ENCODE data around the gene FAM131A. TPM values are rescaled to one million over a fixed set of nuclear protein-coding genes. Genes with fewer than 3 reads are reported as not detected.
A peak's percentile ranks its signal among the peaks of the same experiment; 100 is the strongest.

Gene FAM131A, protein sequence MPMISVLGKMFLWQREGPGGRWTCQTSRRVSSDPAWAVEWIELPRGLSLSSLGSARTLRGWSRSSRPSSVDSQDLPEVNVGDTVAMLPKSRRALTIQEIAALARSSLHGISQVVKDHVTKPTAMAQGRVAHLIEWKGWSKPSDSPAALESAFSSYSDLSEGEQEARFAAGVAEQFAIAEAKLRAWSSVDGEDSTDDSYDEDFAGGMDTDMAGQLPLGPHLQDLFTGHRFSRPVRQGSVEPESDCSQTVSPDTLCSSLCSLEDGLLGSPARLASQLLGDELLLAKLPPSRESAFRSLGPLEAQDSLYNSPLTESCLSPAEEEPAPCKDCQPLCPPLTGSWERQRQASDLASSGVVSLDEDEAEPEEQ
- 16.7 TPM for polyA plus RNA-seq (2013, experiment 1 of 2)
- polyA plus RNA-seq (2013, experiment 2 of 2), result 15.7 TPM

DNA sequence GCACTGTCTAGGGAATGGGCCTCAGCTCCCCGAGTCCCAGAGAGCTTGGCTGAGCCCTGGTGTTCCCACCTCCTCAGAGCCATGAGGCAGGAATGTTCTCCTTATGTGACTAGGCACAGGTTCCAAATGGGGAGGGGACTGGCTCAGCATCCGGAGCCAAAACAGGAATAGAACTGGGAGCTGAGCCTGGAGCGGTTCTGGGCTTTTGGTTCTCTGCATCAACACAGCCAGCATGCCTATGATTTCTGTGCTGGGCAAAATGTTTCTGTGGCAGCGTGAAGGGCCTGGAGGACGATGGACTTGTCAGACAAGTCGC, at the start of gene FAM131A:
FAM131A (plus strand) TSS at position 202 of the 316 bp plus-strand sequence; CDS start at position 233, 31 bp downstream.
- peak within 1 kb of the TSS; percentile 86 for H3K27ac ChIP-seq (replicated peaks; ENCODE audit: low read length)
- H3K14ac ChIP-seq (ENCODE audit: low read length), result peak within 1 kb of the TSS; percentile 77
- H3K27me3 ChIP-seq (ENCODE audit: control insufficient read depth in 3 of 3, insufficient read depth in 3 of 3, low read depth in 1 of 3, low read length in 3 of 3), result no peaks in the 10 kb centered on the region
- peak within 1 kb of the TSS; percentile 67 for H2BK5ac ChIP-seq (ENCODE audit: low read length)
- H2AFZ ChIP-seq (ENCODE audit: low read length), result peak within 1 kb of the TSS; percentile 81
- H2BK12ac ChIP-seq (ENCODE audit: low read length), result no peak within 1 kb of the TSS
- H3K79me1 ChIP-seq (ENCODE audit: low read depth, low read length), result peaks cover 5% of the 10 kb centered on the region
- H2BK15ac ChIP-seq (ENCODE audit: low read length), result peak within 1 kb of the TSS; percentile 40
- peak within 1 kb of the TSS; percentile 86 for H3K18ac ChIP-seq (ENCODE audit: low read length)
- H3K4me1 ChIP-seq (ENCODE audit: control insufficient read depth in 2 of 2, insufficient read depth in 1 of 2, low read depth in 1 of 2, low read length in 2 of 2), result peaks cover 20 to 31% of the 10 kb centered on the region in 2 donors
- no peak within 1 kb of the TSS for H4K91ac ChIP-seq (ENCODE audit: low read depth, low read length, poor library complexity)
- H3K9ac ChIP-seq (ENCODE audit: low read depth, low read length, poor library complexity), result peak within 1 kb of the TSS; percentile 82
- peaks cover 31 to 39% of the 10 kb centered on the region in 2 donors for H3K36me3 ChIP-seq (replicated peaks in 1 of 2; ENCODE audit: control insufficient read depth in 2 of 2, insufficient read depth in 2 of 2, low read length in 2 of 2)
- H2BK120ac ChIP-seq (ENCODE audit: low read depth, low read length), result no peak within 1 kb of the TSS
- WGBS, 2 donors (ENCODE audit: extremely low coverage in 2 of 2, insufficient read length in 2 of 2, insufficient replicate concordance in 1 of 2), result no CpG with 5 or more reads among the region's 6 CpGs
- H3K23ac ChIP-seq (ENCODE audit: low read depth, low read length, poor library complexity), result no peak within 1 kb of the TSS
- H3K4me3 ChIP-seq (ENCODE audit: low read length in 2 of 2), result peak within 1 kb of the TSS; percentile 60 to 91
- H4K8ac ChIP-seq (ENCODE audit: low read depth, low read length), result no peak within 1 kb of the TSS
- H3K9me3 ChIP-seq (replicated peaks in 1 of 2; ENCODE audit: control insufficient read depth in 2 of 2, insufficient read depth in 1 of 2, low read depth in 1 of 2, low read length in 2 of 2), result no peaks in the 10 kb centered on the region
- DNase-seq (ENCODE audit: low spot score), result no peak
- peak within 1 kb of the TSS; percentile 78 for H3K4me2 ChIP-seq (ENCODE audit: insufficient read depth, low read length, poor library complexity, severe bottlenecking)
- H3K4ac ChIP-seq (ENCODE audit: low read length), result peak within 1 kb of the TSS; percentile 26
- H2AK5ac ChIP-seq (ENCODE audit: low read depth, low read length), result peak within 1 kb of the TSS; percentile 86

DNA sequence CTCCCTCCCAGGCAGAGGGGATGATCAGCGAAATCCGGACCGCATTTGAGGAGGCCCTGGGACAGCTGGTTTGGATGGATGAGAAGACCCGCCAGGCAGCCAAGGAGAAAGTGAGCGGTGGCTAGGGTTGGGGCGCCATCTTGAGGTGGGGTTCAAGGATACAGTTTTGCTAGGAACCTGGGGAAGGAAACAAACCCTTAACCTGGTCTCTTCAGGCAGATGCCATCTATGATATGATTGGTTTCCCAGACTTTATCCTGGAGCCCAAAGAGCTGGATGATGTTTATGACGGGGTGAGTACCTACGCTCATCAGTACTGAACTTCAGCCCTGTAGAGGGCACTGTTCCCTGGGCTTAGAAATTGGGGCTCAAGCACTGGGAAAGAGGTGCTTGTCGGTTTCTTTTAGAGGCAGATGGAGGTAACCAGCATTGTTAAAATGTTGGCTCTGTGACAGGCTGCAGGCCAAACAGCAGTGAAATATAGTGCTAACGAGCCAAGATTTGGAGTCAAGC, 47.9 kb upstream of the FAM131A start:
- peaks cover 4% of the 10 kb centered on the region for H3K79me1 ChIP-seq (ENCODE audit: low read depth, low read length)
- H3K4me3 ChIP-seq (ENCODE audit: low read length in 2 of 2), result no peak overlapping the region
- DNase-seq (ENCODE audit: low spot score), result peak; percentile 54
- no peak overlapping the region for H2BK120ac ChIP-seq (ENCODE audit: low read depth, low read length)
- no CpG with 5 or more reads among the region's 10 CpGs for WGBS, 2 donors (ENCODE audit: extremely low coverage in 2 of 2, insufficient read length in 2 of 2, insufficient replicate concordance in 1 of 2)
- H2BK5ac ChIP-seq (ENCODE audit: low read length), result no peak overlapping the region
- H3K4ac ChIP-seq (ENCODE audit: low read length), result no peak overlapping the region
- no peak overlapping the region for H3K27ac ChIP-seq (replicated peaks; ENCODE audit: low read length)
- H2AFZ ChIP-seq (ENCODE audit: low read length), result no peak overlapping the region
- H3K27me3 ChIP-seq (ENCODE audit: control insufficient read depth in 3 of 3, insufficient read depth in 3 of 3, low read depth in 1 of 3, low read length in 3 of 3), result peaks cover 0 to 49% (median 0%) of the 10 kb centered on the region in 3 experiments
- no peak overlapping the region for H3K4me2 ChIP-seq (ENCODE audit: insufficient read depth, low read length, poor library complexity, severe bottlenecking)
- H4K91ac ChIP-seq (ENCODE audit: low read depth, low read length, poor library complexity), result no peak overlapping the region
- H2BK12ac ChIP-seq (ENCODE audit: low read length), result no peak overlapping the region
- no peak overlapping the region for H4K8ac ChIP-seq (ENCODE audit: low read depth, low read length)
- H3K4me1 ChIP-seq (ENCODE audit: control insufficient read depth in 2 of 2, insufficient read depth in 1 of 2, low read depth in 1 of 2, low read length in 2 of 2), result peaks cover 0 to 2% of the 10 kb centered on the region in 2 donors
- H3K36me3 ChIP-seq (replicated peaks in 1 of 2; ENCODE audit: control insufficient read depth in 2 of 2, insufficient read depth in 2 of 2, low read length in 2 of 2), result no peaks in the 10 kb centered on the region
- no peak overlapping the region for H3K23ac ChIP-seq (ENCODE audit: low read depth, low read length, poor library complexity)
- no peak overlapping the region for H3K14ac ChIP-seq (ENCODE audit: low read length)
- H3K9ac ChIP-seq (ENCODE audit: low read depth, low read length, poor library complexity), result no peak overlapping the region
- no peak overlapping the region for H2BK15ac ChIP-seq (ENCODE audit: low read length)
- no peak overlapping the region for H3K18ac ChIP-seq (ENCODE audit: low read length)
- no peak overlapping the region for H2AK5ac ChIP-seq (ENCODE audit: low read depth, low read length)
- H3K9me3 ChIP-seq (replicated peaks in 1 of 2; ENCODE audit: control insufficient read depth in 2 of 2, insufficient read depth in 1 of 2, low read depth in 1 of 2, low read length in 2 of 2), result no peaks in the 10 kb centered on the region

DNA sequence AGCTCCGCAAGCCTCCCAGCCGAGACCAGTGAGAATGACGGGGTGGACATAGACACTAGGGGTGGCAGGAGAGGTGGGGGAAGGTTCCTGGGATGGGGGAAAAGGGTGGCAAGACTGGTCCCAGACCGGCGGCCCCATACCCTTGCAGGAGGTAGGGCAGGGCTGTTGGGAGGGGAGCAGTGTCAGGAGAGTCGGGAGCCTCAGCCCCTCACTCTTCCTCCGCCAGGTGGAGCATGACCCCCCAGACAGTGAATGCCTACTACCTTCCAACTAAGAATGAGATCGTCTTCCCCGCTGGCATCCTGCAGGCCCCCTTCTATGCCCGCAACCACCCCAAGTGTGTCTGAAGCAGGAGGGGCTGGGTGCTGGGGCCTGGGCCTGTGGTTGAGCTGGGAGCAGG, 47.1 kb upstream of the FAM131A start:
- Histone ChIP-seq H4K91ac (ENCODE audit: low read depth, low read length, poor library complexity) (no peak overlapping the region), H3K9me3 (replicated peaks in 1 of 2; ENCODE audit: control insufficient read depth in 2 of 2, insufficient read depth in 1 of 2, low read depth in 1 of 2, low read length in 2 of 2) (no peaks in the 10 kb centered on the region), H3K4me2 (ENCODE audit: insufficient read depth, low read length, poor library complexity, severe bottlenecking) (no peak overlapping the region), H3K14ac (ENCODE audit: low read length) (no peak overlapping the region), H2AFZ (ENCODE audit: low read length) (no peak overlapping the region), H3K79me1 (ENCODE audit: low read depth, low read length) (peaks cover 4% of the 10 kb centered on the region), H3K4ac (ENCODE audit: low read length) (no peak overlapping the region), H2BK15ac (ENCODE audit: low read length) (peak overlapping the region; percentile 37), H3K4me1 (ENCODE audit: control insufficient read depth in 2 of 2, insufficient read depth in 1 of 2, low read depth in 1 of 2, low read length in 2 of 2) (no peaks in the 10 kb centered on the region), H3K4me3 (ENCODE audit: low read length in 2 of 2) (no peak overlapping the region), H2BK120ac (ENCODE audit: low read depth, low read length) (no peak overlapping the region), H2BK5ac (ENCODE audit: low read length) (no peak overlapping the region), H3K27me3 (ENCODE audit: control insufficient read depth in 3 of 3, insufficient read depth in 3 of 3, low read depth in 1 of 3, low read length in 3 of 3) (peaks cover 0 to 57% (median 0%) of the 10 kb centered on the region in 3 experiments), H4K8ac (ENCODE audit: low read depth, low read length) (no peak overlapping the region), H3K27ac (replicated peaks; ENCODE audit: low read length) (no peak overlapping the region), H2AK5ac (ENCODE audit: low read depth, low read length) (peak overlapping the region; percentile 52), H3K18ac (ENCODE audit: low read length) (no peak overlapping the region), H3K9ac (ENCODE audit: low read depth, low read length, poor library complexity) (peak overlapping the region; percentile 60), H2BK12ac (ENCODE audit: low read length) (no peak overlapping the region), H3K23ac (ENCODE audit: low read depth, low read length, poor library complexity) (peak overlapping the region; percentile 65), H3K36me3 (replicated peaks in 1 of 2; ENCODE audit: control insufficient read depth in 2 of 2, insufficient read depth in 2 of 2, low read length in 2 of 2) (no peaks in the 10 kb centered on the region)
- DNase-seq (ENCODE audit: low spot score), result no peak
- no CpG with 5 or more reads among the region's 10 CpGs for WGBS, 2 donors (ENCODE audit: extremely low coverage in 2 of 2, insufficient read length in 2 of 2, insufficient replicate concordance in 1 of 2)

DNA sequence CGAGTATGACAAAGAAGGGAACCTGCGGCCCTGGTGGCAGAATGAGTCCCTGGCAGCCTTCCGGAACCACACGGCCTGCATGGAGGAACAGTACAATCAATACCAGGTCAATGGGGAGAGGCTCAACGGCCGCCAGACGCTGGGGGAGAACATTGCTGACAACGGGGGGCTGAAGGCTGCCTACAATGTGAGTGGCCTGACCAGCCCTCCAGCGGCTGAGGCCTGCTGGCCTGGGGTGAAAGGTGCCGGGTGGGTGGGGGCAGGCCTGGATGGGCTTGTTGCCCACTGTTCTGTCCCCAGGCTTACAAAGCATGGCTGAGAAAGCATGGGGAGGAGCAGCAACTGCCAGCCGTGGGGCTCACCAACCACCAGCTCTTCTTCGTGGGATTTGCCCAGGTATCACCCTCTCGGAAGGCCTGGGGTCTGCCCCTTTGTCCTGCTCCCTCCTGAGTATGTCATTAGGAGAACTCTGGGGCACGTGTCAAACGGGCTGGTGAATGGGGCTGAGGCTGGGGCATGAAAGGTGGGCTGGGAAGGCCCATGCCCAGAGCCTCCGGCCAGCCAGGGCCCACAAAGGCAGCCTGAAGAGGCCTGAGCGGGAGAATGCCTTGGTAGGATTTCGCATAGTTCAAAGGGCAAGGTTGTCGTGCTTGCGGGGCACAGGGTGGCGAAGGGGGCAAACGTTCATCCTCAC, 46.2 kb upstream of the FAM131A start:
- Histone ChIP-seq H3K4me3 (ENCODE audit: low read length in 2 of 2) (no peak overlapping the region), H3K4me2 (ENCODE audit: insufficient read depth, low read length, poor library complexity, severe bottlenecking) (no peak overlapping the region), H4K91ac (ENCODE audit: low read depth, low read length, poor library complexity) (no peak overlapping the region), H3K9me3 (replicated peaks in 1 of 2; ENCODE audit: control insufficient read depth in 2 of 2, insufficient read depth in 1 of 2, low read depth in 1 of 2, low read length in 2 of 2) (no peaks in the 10 kb centered on the region), H3K27ac (replicated peaks; ENCODE audit: low read length) (no peak overlapping the region), H3K4me1 (ENCODE audit: control insufficient read depth in 2 of 2, insufficient read depth in 1 of 2, low read depth in 1 of 2, low read length in 2 of 2) (no peaks in the 10 kb centered on the region), H2AK5ac (ENCODE audit: low read depth, low read length) (peak overlapping the region; percentile 63), H3K36me3 (replicated peaks in 1 of 2; ENCODE audit: control insufficient read depth in 2 of 2, insufficient read depth in 2 of 2, low read length in 2 of 2) (no peaks in the 10 kb centered on the region), H2AFZ (ENCODE audit: low read length) (no peak overlapping the region), H2BK15ac (ENCODE audit: low read length) (peak overlapping the region; percentile 47), H4K8ac (ENCODE audit: low read depth, low read length) (no peak overlapping the region), H3K27me3 (ENCODE audit: control insufficient read depth in 3 of 3, insufficient read depth in 3 of 3, low read depth in 1 of 3, low read length in 3 of 3) (peaks cover 0 to 60% (median 0%) of the 10 kb centered on the region in 3 experiments), H3K18ac (ENCODE audit: low read length) (no peak overlapping the region), H2BK12ac (ENCODE audit: low read length) (no peak overlapping the region), H3K23ac (ENCODE audit: low read depth, low read length, poor library complexity) (no peak overlapping the region), H2BK120ac (ENCODE audit: low read depth, low read length) (no peak overlapping the region), H3K79me1 (ENCODE audit: low read depth, low read length) (peaks cover 4% of the 10 kb centered on the region), H3K9ac (ENCODE audit: low read depth, low read length, poor library complexity) (no peak overlapping the region), H3K14ac (ENCODE audit: low read length) (peak overlapping the region; percentile 1), H2BK5ac (ENCODE audit: low read length) (peak overlapping the region; percentile 53), H3K4ac (ENCODE audit: low read length) (no peak overlapping the region)
- WGBS, 2 donors (ENCODE audit: extremely low coverage in 2 of 2, insufficient read length in 2 of 2, insufficient replicate concordance in 1 of 2), result no CpG with 5 or more reads among the region's 22 CpGs
- no peak for DNase-seq (ENCODE audit: low spot score)
